Stimulated activated CD8-positive, alpha-beta memory T cell treated with anti-CD3 and anti-CD28 coated beads, Interleukin-15, amount 100 ng/mL, for 1 hour (primary cell): ENCODE measurements around the gene ORC3.
"Not testable (repeated sequence)": the region's sequence is repeated elsewhere in the genome, so short reads cannot be mapped to it uniquely, and the experiment has no call there.

Experiments used
- DNase-seq: peaks from one replicate; pipeline ENCODE4 v3.0.0-alpha.2; 2020; ENCODE audit warnings: low read depth

The ORC3 gene

DNA sequence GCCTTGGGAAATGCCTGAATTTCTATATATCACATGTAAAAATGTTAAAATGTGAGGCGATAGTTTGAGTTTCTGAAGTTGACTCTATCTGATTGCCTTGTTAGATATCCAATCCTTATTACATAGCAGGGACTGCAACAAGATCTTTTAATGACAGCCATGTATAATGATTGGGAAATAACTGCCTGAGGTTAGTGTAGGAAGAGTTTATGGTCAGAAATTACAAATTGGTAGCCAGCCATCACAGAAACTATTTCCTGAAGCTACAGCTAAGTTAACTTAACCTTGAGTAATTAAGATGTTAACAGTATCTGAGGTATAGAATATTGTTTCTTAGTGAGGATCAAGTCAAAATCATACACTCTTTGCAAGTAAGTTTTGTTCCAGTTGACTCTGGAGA lies 71.1 kb downstream of the ORC3 start:
- no peak for DNase-seq

DNA sequence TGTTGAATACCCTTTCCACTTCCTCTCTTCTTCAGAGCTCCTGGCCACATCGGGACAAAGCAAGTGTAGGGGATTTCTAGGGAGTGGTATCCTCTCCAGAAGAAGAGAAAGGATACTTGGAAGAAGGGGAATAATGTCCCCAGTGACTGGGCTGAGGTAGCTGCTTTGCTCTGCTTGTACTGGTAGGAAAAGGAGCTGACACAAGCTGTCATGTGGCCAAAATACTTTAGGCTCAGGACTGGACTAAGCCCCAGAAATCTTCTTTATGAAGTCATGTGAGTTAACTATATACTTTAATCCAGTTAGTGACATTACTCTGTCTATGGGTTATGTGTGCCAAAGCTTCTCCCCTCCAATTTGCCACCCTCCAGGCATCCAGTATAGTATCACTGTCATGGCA lies 71.6 kb downstream of the ORC3 start:
- DNase-seq, result no peak

DNA sequence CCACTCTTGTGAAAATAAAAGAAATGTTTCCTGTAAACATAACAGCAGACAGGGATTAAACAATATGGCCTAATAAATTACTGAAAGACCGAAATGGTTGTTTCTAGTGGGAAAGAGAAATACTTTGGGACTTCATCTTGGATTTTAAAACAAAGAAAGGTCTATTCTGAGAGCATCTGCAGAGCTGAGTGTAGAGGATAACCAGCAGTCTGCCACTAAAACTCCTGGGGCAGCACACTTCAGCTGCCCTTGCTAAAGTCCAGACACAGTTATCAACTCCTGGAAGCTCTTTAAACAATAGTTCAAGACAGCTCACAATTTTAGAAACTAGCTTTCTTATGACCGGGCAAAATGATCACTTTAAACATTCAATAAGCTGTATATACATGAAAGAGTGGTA lies 73.5 kb downstream of the ORC3 start:
- DNase-seq, result no peak

DNA sequence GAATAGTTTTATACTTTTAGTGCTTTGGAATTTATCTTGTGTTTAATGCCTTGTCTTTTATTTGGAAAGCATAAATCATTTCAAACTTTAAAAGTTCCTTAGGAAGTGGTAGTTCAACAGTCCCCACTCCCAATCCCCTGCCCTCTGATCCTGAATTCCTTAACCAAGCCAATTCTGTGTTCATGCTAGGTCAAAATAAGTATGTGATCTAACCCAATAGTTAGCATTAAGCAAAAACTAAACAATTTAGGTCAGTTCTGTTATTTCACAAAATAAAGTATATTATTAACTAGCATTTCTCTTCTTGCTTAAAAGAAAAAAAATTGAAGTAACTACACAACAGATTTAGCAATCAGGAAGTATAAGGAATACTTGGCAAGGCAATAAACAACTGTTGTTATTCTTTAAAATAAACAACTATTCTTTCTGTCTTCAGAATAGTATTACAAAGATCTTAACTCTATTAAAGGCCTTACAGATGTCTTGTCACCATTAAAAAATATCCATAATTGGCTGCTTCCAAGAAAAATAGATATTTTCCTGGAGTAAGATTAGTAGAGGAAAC lies 75.1 kb downstream of the ORC3 start:
- DNase-seq, result no peak

DNA sequence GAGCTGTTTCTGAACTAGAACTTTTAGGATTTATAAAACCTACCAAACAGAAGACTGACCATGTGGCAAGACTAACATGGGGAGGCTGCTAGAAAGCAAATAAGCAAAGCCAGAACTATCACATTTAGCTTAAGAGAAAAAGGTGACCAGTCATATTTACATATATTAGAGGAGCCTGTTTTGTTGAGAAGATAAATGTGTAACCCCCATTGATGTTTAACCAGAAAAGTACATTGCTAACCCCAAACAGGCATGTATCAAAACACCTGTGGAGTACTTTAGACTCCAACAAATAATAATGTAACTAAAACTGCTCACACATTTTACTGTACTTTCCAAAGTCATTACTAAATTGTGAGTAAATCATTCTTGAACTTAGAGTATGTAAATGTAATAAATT lies 77.1 kb downstream of the ORC3 start:
- no peak for DNase-seq

DNA sequence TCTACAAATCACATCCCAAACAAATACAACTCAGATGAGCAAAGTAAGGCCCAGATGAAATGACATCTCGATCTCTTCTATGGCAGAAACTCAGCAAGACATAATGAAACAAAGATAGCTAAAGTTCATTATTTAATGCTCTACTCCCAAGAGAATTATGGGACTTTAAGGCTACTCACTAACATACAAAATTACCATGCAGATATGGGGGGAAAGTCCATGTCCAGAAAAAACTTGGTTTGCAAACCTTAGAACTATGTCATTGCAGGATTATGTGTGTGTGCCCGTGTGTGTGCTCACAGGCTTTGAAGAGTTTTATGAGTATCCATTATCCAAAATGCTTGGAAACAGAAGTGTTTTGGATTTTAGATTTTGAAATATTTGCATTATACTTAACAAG lies 78.1 kb downstream of the ORC3 start:
- DNase-seq, result no peak

DNA sequence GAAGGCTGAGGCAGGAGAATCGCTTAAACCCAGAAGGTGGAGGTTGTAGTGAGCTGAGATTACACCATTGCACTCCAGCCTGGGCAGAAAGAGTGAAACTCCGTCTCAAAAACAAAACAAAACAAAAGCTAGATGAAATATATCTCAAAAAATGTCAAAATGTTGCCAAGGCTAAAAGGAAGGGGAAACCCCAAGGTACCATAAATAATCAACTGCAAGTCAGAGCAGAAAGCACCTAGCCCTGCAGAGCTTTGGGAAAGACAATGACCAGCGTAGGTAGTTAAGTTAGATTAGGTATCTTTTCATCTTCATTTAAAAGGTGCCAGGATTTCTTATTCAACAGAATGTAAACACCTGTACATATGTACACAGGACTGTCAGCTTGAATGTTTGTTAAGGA lies 79.1 kb downstream of the ORC3 start:
- DNase-seq, result no peak

DNA sequence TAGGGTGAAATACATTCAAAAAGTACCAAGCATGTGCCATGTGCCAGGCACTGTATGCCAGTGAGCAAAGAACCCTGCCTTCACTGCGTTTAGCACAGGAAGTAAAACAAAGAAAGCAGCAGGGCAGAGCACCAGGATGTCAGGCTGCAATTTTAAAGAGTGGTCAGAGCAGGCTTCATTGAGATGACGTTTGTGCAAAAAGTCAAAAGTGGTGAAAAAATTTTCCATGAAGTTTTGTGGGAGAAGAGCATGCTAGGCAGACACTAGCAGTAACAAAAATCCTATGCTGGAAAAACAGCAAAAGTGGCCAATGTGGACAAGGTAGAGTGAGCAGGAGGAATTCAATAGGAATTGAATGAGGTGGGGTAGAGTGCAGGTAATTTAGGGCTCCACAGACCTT lies 80.8 kb downstream of the ORC3 start:
- DNase-seq, result no peak

DNA sequence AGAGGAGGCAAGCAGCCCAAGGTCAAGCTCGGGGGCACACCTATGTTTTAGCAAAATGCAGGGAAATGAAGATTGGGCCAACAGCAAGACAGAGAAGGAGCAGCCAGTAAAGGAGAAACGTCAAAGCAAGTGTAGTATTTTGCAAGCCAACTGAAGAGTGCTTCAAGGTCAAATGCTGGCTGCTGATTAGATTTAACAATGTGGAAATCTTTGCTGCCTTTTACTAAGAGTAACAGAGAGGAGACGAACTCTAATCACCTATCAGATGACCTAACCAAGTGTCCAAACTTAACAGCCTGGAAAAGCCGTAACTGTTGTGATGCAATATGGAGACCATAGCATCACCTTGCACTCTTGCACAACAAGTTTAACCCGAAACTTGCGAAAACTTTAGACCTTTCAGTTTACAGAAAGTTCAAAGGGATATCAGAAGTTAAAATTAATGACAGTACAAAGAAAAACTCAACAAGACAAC lies 81.7 kb downstream of the ORC3 start:
- no peak for DNase-seq

DNA sequence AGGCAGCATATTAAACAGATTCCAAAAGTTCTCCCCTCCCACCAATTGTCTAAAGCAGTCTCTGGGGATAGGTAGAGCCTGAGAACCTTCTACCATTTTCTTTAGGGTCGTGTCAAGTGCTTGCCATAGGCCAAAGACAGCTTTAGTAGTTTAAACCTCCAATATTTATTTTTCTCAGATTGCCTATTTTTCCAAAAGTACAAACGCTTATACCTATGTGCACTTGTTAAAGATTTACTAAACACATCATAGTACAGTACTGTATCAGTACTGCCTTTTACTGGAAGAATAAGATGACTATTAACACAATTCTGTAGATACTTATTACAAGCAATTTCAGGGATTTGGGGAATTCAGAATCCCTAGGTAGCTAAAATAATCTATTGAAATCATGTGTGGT lies 82.7 kb downstream of the ORC3 start:
- no peak for DNase-seq

DNA sequence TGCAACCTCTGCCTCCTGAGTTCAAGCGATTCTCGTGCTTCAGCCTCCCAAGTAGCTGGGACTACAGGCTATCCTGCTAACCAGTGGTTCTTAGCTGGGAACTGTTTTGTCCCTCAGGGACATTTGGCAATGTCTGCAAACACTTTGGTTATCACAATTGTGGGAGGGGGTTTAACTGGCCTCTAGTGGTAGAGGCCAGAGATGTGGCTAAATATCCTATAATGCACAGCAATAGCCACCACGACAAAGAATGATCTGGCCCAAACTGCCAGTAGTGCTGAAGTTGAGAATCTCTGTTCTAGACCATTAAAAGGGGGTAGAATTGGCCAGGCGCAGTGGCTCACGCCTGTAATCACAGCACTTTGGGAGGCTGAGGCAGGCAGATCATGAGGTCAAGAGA lies 83.3 kb downstream of the ORC3 start:
- DNase-seq, result no peak

DNA sequence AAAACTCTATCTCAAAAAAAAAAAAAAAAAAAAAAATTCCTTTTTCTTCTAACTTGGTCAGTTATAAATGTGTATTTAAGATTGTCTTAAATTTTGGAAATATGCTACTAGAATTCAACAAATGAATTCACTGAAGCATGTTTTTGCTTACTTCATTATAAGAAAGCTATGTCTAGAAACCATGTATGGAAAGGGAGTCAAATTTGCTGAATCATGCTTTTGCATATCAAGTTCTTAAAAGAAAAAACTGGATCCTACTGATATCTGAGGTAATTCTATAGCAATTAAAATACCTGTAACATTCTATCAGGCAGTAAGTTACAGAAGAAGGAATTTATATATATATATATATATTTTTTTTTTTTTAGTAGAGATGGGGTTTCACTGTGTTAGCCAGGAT lies 84.4 kb downstream of the ORC3 start:
- DNase-seq, result no peak

DNA sequence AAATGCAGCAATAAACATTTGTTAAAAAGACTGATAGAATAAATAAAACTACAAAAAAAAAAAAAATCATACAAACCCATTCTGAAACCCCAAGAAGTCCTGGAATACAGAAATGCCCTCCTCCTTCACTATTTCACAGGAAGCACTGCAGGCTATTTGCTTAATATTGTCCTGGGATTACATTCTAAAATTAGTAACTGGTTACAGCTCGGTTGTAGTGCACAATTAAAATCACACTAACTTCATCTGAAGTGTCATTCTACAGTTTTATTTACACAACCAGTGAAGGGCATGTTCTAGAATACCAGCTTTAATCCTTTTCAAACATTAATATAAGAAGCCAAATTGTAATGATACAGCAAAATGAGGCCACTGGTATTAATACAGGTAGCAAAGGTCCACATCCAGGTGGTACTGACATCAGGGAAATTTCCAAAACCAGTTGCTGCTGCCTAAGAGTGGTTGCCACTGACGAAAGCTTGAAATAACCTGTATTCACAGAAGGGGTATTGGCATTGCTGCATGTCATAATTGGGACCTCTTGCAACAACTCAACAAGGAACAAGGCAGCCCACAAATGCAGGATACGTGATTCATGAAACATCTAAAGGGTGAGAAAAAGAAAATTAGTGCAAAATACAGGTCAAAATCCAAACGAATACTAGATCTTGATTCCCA lies 85.2 kb downstream of the ORC3 start:
- no peak for DNase-seq

DNA sequence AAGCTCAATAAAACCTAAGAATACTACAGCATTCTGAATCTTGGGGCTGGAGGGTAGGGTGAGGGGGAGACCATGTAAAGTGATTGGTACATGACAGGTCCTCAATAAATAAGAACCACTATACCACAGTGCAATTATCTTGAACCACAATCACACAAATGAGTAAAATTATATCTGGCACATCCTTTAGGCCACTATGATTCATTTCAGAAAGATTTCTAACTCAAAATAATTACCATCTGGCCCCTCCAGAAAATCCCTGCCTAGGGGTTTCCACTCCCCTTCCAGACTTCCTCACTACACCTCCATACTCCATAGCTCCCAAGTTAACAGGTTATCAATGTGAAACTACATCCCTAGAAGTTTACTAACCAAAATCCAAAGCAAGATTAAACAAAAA lies 92.4 kb downstream of the ORC3 start:
- no peak for DNase-seq

DNA sequence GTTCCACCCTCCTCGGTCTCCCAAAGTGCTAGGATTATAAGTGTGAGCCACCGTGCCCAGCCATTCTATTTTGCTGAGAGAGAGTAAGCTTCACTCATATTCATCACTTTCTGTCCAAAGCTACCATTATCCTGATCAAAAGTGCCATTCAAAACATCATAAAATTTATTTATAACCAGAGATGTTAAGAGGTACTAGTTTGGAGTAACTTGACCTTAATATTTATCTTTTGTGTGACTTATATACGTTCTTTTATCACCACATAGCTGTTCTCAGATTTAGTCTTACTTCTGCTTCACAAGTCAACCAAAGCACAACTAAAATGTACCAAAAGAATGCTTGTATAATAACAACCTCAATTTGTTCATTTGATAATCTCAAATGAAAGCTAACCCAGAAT lies 94.0 kb downstream of the ORC3 start:
- DNase-seq, result no peak

DNA sequence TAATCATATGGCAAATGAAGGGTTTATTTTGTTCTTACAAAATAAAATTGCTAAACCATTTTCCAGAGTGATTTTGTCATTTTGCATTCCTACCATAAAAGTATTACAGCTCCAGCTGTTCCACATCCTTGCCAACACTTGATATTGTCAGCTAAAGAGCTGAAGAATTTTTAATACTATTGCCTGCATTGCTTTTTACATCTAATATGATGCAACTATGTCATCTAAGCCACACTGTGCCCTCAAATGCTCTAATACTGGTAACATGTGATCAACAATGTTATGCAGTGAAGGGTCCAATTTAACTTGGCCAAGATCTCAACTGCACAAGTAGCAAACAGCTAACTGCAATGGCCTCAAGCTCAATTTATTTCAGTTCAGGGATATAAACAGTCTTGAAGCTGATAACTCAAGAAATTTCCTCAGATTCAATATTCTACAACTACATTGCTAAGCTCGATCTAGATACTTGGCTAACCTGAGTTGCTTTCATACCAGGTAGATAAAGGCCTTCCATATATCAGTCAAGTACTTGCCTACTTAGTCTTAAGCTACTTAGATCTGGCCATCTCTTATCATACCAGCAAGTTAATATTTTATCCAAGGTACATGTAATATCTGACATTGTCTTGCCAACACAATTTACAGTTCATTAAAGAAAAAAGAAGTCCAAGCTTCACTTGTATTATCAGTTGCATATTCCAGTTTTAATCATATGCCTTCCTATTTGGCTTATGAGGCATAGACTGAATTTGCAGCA lies 95.1 kb downstream of the ORC3 start:
- no peak for DNase-seq

DNA sequence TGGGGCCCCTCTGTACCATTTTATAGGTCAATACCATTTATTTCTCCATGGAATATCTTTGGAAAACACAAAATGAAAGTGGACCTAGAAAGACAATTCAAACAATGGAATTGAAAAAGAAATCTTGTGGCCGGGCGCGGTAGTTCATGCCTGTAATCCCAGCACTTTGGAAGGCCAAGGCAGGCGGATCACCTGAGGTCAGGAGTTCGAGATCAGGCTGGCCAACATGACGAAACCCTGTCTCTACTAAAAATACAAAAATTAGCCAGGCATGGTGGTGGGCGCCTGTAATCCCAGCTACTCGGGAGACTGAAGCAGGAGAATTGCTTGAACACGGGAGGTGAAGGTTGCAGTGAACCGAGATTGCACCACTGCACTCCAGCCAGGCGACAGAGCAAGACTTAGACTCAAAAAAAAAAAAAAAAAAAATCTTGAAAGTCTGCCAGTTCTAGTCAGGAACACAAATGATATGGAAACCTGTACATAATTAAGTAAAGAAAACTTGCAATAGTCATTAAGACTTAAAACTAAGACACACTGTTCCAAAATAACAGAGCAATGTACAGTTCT lies 96.8 kb downstream of the ORC3 start:
- not testable (repeated sequence) for DNase-seq

DNA sequence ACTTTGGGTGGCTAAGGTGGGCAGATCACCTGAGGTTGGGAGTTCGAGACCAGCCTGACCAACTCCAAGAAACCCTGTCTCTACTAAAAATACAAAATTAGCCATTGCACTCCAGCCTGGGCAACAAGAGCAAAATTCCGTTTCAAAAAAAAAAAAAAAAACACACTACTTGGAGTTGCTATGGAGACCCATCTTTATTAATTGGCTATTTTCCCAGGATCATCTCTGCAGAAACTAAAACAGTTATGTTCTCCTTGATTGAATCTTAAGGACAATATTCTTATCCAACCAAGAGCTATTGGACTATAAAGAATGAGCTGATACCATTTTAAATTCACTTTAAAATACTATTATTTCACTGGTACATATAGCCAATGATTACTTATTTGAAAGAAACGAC lies 97.4 kb downstream of the ORC3 start:
- no peak for DNase-seq

DNA sequence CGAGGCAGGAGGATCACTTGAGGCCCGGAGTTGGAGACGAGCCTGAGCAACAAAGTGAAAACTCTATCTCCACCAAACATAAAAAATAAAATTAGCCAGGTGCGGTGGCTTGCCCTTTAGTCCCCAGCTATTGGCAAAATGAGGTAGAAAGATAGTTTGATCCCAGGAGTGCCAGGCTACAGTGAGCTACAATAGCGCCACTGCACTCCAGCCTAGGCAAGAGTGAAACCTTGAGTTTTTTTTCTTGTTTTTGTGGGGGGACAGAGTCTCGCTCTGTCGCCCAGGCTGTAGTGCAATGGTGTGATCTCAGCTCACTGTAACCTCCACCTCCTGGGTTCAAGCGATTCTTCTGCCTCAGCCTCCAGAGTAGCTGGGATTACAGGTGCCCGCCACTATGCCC lies 98.0 kb downstream of the ORC3 start:
- DNase-seq, result not testable (repeated sequence)

DNA sequence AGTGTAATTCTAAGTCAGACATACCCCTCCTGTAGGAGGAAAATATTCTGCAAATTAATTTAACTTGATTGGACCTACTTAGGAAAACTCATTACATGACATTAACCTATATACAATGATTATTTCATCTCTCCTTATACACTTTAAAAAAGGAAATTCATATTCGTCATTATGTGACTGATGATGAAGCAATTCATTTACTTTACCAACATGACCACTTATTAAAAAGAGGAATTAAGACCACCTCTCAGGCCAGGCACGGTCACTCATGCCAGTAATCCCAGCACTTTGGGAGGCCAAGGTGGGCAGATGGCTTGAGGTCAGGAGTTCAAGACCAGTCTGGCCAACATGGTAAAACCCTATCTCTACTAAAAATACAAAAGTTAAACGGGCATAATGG lies 100.5 kb downstream of the ORC3 start:
- no peak for DNase-seq

DNA sequence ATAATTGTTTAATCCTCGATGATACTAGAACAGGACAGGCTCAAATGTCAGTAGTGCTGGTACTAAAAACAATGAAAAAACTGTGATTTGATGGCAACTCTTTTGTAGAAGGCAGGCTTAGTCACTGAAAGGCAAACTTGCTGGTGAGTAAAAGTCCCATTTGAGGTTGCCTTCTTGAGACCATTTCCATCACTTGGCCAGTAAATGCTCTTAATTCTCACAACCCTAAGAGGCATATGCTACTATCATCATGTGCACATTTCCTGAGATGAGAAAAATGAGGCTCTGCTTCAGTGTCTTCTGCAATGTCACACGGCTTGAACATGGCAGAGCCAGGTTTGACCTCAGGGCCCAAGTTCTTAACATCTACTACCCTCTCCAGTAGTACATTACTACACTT lies 102.2 kb downstream of the ORC3 start:
- DNase-seq, result no peak

DNA sequence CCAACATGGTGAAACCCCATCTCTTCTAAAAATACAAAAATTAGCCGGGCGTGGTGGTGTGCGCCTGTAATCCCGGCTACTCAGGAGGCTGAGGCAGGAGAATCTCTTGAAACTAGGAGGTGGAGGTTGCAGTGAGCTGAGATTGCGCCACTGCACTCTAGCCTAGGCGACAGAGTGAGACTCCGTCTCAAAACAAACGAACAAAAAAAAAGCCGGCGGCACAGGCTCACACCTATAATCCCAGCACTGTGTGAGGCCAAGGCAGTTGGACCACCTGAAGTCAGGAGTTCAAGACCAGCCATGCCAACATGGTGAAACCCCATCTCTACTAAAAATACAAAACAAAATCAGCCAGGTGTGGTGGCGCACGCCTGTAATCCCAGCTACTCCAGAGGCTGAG lies 106.9 kb downstream of the ORC3 start:
- DNase-seq, result not testable (repeated sequence)
